Endothelial cell of umbilical vein (primary cell): ENCODE results near the gene GFOD1. TPM values are rescaled to one million over a fixed set of nuclear protein-coding genes. Genes with fewer than 3 reads are reported as not detected.

Experiments used
- BruUV-seq: library from RNA; stranded (reverse); fragments of 400-500 nt; replicated peaks from 2 replicates; lab custom pipeline; 2021; lab: Mats Ljungman, UMichigan
- CTCF ChIA-PET: fragments of 300-600, 350-600 bp; sonication (Branson Sonifier 250); formaldehyde crosslinking; loops from one replicate; lab custom pipeline; 2021; ENCODE audit warnings: antibody characterized with exemption, inconsistent platforms; lab: Charles Lee
- POLR2A ChIA-PET: fragments of 300-600, 350-600 bp; sonication (Branson Sonifier 250); formaldehyde crosslinking; loops from one replicate; lab custom pipeline; 2021; ENCODE audit warnings: antibody characterized with exemption, inconsistent platforms; lab: Charles Lee
- DNase-seq: peaks from one replicate; pipeline ENCODE4 v3.0.0-alpha.2; 2011; ENCODE audit warnings: low read depth, low spot score
- FAIRE-seq: peaks from 2 replicates; lab custom pipeline; 2011; peaks lifted over from hg19 to GRCh38; lab: Jason Lieb, UNC
- H2AFZ ChIP-seq: 2 replicates; pipeline ENCODE4 v1.6.0; 2012; ENCODE audit warnings: low read depth, low read length, control low read depth, inconsistent platforms
- H3K27ac ChIP-seq: 2 replicates; pipeline ENCODE4 v1.5.1; 2011; ENCODE audit warnings: low read depth, mild to moderate bottlenecking, control low read depth, low read length, moderate library complexity; ENCODE audit not compliant: insufficient read depth
- H3K27me3 ChIP-seq, 2 experiments: 2 replicates each; pipeline versions ENCODE4 v1.6.0 to v1.6.1; 2011; ENCODE audit warnings: low read length in 2 of 2, mixed read lengths in 1 of 2; ENCODE audit not compliant: control insufficient read depth in 2 of 2, insufficient read depth in 2 of 2
- H3K36me3 ChIP-seq, 2 experiments: 2 replicates in 1 of 2; 3 replicates in 1 of 2; pipeline ENCODE4 v1.5.1; 2011; ENCODE audit warnings: low read length in 2 of 2, mild to moderate bottlenecking in 1 of 2, moderate library complexity in 1 of 2; ENCODE audit not compliant: control insufficient read depth in 2 of 2, insufficient read depth in 2 of 2; ENCODE audit errors: extremely low read depth in 1 of 2
- H3K4me1 ChIP-seq: 3 replicates; pipeline ENCODE4 v1.5.1; 2011; ENCODE audit warnings: mild to moderate bottlenecking, low read length; ENCODE audit not compliant: control insufficient read depth, insufficient read depth; ENCODE audit errors: extremely low read depth
- H3K4me2 ChIP-seq: 2 replicates; pipeline ENCODE4 v1.6.1; 2011; ENCODE audit warnings: low read length, control low read depth, mixed read lengths; ENCODE audit not compliant: insufficient read depth
- H3K4me3 ChIP-seq, 3 experiments: fragments of 200-600 bp in 1 of 3; sonication (generic), shearing (Covaris generic) in 1 of 3; replicated peaks in 1 of 3; 2 replicates each; pipeline ENCODE4 v1.5.1; 2011 to 2016; ENCODE audit warnings: control low read depth in 3 of 3, low read length in 3 of 3, mild to moderate bottlenecking in 2 of 3, inconsistent platforms in 1 of 3, low read depth in 1 of 3, moderate library complexity in 1 of 3; ENCODE audit not compliant: insufficient read depth in 1 of 3
- H3K79me2 ChIP-seq: 2 replicates; pipeline ENCODE4 v1.6.0; 2012; ENCODE audit warnings: low read length, inconsistent platforms; ENCODE audit not compliant: control insufficient read depth, insufficient read depth
- H3K9ac ChIP-seq: replicated peaks from 2 replicates; pipeline ENCODE3; 2011; ENCODE audit warnings: low read length, control low read depth; ENCODE audit not compliant: insufficient read depth; ENCODE audit errors: extremely low read depth
- H3K9me1 ChIP-seq: replicated peaks from 3 replicates; pipeline ENCODE4 v1.6.0; 2011; ENCODE audit warnings: mild to moderate bottlenecking, low read length; ENCODE audit not compliant: control insufficient read depth, insufficient read depth; ENCODE audit errors: extremely low read depth
- H3K9me3 ChIP-seq: replicated peaks from 2 replicates; pipeline ENCODE4 v1.5.1; 2012; ENCODE audit warnings: low read length, inconsistent platforms; ENCODE audit not compliant: control insufficient read depth, insufficient read depth
- H4K20me1 ChIP-seq: replicated peaks from 2 replicates; pipeline ENCODE3; 2011; ENCODE audit warnings: mild to moderate bottlenecking, low read length; ENCODE audit not compliant: control insufficient read depth, insufficient read depth; ENCODE audit errors: extremely low read depth
- EZH2 ChIP-seq: IDR thresholded peaks from 2 replicates; pipeline ENCODE4 v1.6.1; 2012; ENCODE audit warnings: borderline replicate concordance, low read depth, mild to moderate bottlenecking, moderate library complexity, low read length, inconsistent platforms; ENCODE audit not compliant: severe bottlenecking
- GATA2 ChIP-seq: IDR thresholded peaks from 2 replicates; pipeline ENCODE4 v1.7.0; 2011; ENCODE audit warnings: low read depth, mild to moderate bottlenecking, moderate library complexity, mixed read lengths, low read length; ENCODE audit not compliant: insufficient read length, insufficient read depth
- MYC ChIP-seq: IDR thresholded peaks from one replicate; pipeline ENCODE4 v1.6.1; 2011; ENCODE audit warnings: mild to moderate bottlenecking, low read depth, low read length
- POLR2A ChIP-seq: IDR thresholded peaks from 2 replicates; pipeline ENCODE4 v1.6.1; 2012; ENCODE audit warnings: low read depth, mild to moderate bottlenecking, control low read depth, low read length
- dilution Hi-C: fragments of 300-500 bp; cut with MboI; formaldehyde crosslinking; loops from one replicate; pipeline ENCODE4 v1.15.0; 2019; ENCODE audit warnings: low sequenced_read_pairs; ENCODE audit not compliant: extremely low pct_ligation_motif_present
- intact Hi-C: fragments of 100-400 bp; cut with micrococcal nuclease; formaldehyde crosslinking; loops from one replicate; pipeline ENCODE4 v1.10.0; 2022
- polyA plus RNA-seq, 4 experiments: library from polyadenylated mRNA; depleted of rRNA in 3 of 4; stranded (reverse) in 3 of 4; unstranded in 1 of 4; fragments of >200 nt; gene quantifications; 2 replicates each; pipeline versions ENCODE4 v1.2.1 to v1.2.3, GENCODE V29; 2011 to 2012; ENCODE audit warnings: missing spikeins in 1 of 4
- total RNA-seq: library from RNA; stranded (reverse); gene quantifications from 2 replicates; pipeline ENCODE4 v1.2.3, GENCODE V29; 2021
- TF ChIP-seq, protein P1 (sequence below), 2 donors: IDR thresholded peaks; 1 replicate in 1 of 2; 2 replicates in 1 of 2; pipeline ENCODE4 v1.5.1; 2011; ENCODE audit warnings: low read length in 2 of 2, mild to moderate bottlenecking in 2 of 2, moderate library complexity in 2 of 2, control low read depth in 1 of 2, inconsistent platforms in 1 of 2, low read depth in 1 of 2; ENCODE audit not compliant: insufficient read depth in 1 of 2; ENCODE audit errors: extremely low read depth in 1 of 2

Gene GFOD1
- total and polyA plus RNA-seq, 2 donors (not counting 3 experiments of a cell fraction or from before 2014, with no cell fraction given): 12.1 to 24.1 TPM

DNA sequence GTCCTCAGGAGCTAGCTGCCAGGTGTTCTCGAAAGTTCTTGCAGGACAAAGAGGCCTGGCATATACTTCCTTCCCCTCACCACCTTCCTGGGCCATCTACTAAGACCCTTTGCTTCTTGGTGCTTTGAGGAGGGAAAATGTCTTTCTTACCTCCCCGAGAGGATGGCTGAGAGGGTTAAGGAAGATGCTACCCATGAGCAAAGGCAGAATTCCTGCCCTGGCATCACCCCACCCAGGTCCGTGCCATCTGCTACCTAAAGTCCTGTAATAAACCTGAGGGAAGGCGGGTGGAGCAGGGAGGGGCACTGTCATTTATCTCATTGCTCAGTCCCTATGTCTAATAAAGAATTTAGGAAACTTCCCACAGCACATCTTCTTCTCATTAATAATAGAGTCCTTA, 16.2 kb downstream of the GFOD1 start:
- H3K4me3 ChIP-seq: no peak overlapping the region
- no peaks in the 10 kb centered on the region for H4K20me1 ChIP-seq
- H3K9me3 ChIP-seq: no peaks in the 10 kb centered on the region
- no peaks in the 10 kb centered on the region for H3K9me1 ChIP-seq
- dilution Hi-C loops (no loop called here), intact Hi-C loops (no loop called here)
- FAIRE-seq (no peak), DNase-seq (no peak)
- H3K4me2 ChIP-seq: no peak overlapping the region
- H2AFZ ChIP-seq: no peak overlapping the region
- H3K9ac ChIP-seq: no peak overlapping the region
- no peaks in the 10 kb centered on the region for H3K4me1 ChIP-seq
- H3K27me3 ChIP-seq: no peaks in the 10 kb centered on the region
- no peak overlapping the region for H3K27ac ChIP-seq
- POLR2A ChIA-PET: no interaction called here
- CTCF ChIA-PET: no interaction called here
- peaks cover 8% of the 10 kb centered on the region for H3K79me2 ChIP-seq
- TF ChIP-seq GATA2 (no peak), POLR2A (no peak), MYC (no peak), EZH2 (no peak)
- TF ChIP-seq, protein P1, sequence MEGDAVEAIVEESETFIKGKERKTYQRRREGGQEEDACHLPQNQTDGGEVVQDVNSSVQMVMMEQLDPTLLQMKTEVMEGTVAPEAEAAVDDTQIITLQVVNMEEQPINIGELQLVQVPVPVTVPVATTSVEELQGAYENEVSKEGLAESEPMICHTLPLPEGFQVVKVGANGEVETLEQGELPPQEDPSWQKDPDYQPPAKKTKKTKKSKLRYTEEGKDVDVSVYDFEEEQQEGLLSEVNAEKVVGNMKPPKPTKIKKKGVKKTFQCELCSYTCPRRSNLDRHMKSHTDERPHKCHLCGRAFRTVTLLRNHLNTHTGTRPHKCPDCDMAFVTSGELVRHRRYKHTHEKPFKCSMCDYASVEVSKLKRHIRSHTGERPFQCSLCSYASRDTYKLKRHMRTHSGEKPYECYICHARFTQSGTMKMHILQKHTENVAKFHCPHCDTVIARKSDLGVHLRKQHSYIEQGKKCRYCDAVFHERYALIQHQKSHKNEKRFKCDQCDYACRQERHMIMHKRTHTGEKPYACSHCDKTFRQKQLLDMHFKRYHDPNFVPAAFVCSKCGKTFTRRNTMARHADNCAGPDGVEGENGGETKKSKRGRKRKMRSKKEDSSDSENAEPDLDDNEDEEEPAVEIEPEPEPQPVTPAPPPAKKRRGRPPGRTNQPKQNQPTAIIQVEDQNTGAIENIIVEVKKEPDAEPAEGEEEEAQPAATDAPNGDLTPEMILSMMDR (IDR thresholded peaks at IDR 0.05; ENCODE audit: extremely low read depth in 1 of 2, insufficient read depth in 1 of 2, low read depth in 1 of 2, low read length in 2 of 2): no peak
- no TSS peak for BruUV-seq
- peaks cover 0 to 5% of the 10 kb centered on the region in 2 experiments for H3K36me3 ChIP-seq
